ENCODE results near the gene HTT. TPM values are rescaled to one million over a fixed set of nuclear protein-coding genes. Genes with fewer than 3 reads are reported as not detected.

HTT gene
- total and polyA plus RNA-seq, 3 experiments from 2014 or later, result 5.1 to 58.6 (median 54.7) TPM

- Mint-ChIP-seq H3K27me3 (no peaks in the 10 kb centered on the region), H3K36me3 (peaks cover 5 to 84% (median 25%) of the 10 kb centered on the region in 3 donors), H3K4me1 (peaks cover 3 to 6% (median 6%) of the 10 kb centered on the region in 3 donors), H3K4me3 (no peak overlapping the region), H3K27ac (no peak overlapping the region), H3K9me3 (no peaks in the 10 kb centered on the region)
- H3K27me3 ChIP-seq (ENCODE audit: insufficient read depth, low read length, poor library complexity, severe bottlenecking), result no peaks in the 10 kb centered on the region
- POLR2A ChIA-PET, result no interaction called here
- peaks cover 6% of the 10 kb centered on the region for H3K36me3 ChIP-seq (ENCODE audit: insufficient read depth, low read length)
- no peak overlapping the region for H3K27ac ChIP-seq (ENCODE audit: low read depth, low read length)
- peaks cover 8% of the 10 kb centered on the region for H3K4me1 ChIP-seq (ENCODE audit: insufficient read depth, low read length)
- DNase-seq, result no peak
- H3K4me3 ChIP-seq (ENCODE audit: low read length), result no peak overlapping the region
- CTCF ChIA-PET, result interaction anchor here (1.7 kb wide), 1 partner anchor 14 kb away, joined by 5 read pairs; no protein-coding TSS in a partner anchor
- no peaks in the 10 kb centered on the region for H3K9me3 ChIP-seq (ENCODE audit: low read length)
Measured at GRCh38 chr4:3121596-3121995, 47.1 kb downstream of the HTT start.

- DNase-seq, result no peak
- Mint-ChIP-seq H3K4me3 (no peak overlapping the region), H3K27ac (peak overlapping the region in 2 of 8 donors; percentile 42 to 52)
Measured at GRCh38 chr4:3122081-3122563, 47.6 kb downstream of the HTT start.

DNA sequence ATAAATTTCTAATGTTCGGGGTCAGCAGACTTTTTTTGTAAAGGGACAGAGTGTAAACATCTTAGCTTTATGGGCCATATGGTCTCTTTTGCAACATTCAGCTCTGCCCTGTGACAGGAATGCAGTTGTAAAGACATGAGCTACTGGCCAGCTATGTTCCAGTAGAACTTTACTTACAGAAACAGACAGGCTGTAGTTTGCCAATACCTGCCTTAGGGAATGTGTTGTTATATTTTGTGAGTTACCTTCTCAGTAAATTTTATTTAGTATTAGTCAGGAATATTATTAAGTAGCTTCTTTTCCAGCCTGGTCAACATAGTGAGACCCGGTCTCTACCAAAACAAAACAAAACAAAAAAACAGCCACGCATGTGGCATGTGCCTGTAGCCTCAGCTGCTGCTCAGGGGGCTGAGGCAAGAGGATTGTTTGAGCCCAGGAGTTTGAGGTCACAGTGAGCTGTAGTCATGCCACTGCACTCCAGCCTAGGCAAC is 48.7 kb downstream of the HTT start:
- peaks cover 8% of the 10 kb centered on the region for H3K4me1 ChIP-seq (ENCODE audit: insufficient read depth, low read length)
- H3K4me1 Mint-ChIP-seq, result peaks cover 3 to 6% (median 6%) of the 10 kb centered on the region in 3 donors
- DNase-seq, result no peak
- H3K9me3 ChIP-seq (ENCODE audit: low read length), result no peaks in the 10 kb centered on the region
- no peaks in the 10 kb centered on the region for H3K9me3 Mint-ChIP-seq
- no peak overlapping the region for H3K4me3 ChIP-seq (ENCODE audit: low read length)
- POLR2A ChIA-PET, result no interaction called here
- CTCF ChIA-PET, result interaction anchor here (1.1 kb wide), 1 partner anchor 16 kb away, joined by 5 read pairs; no protein-coding TSS in a partner anchor
- H3K27ac Mint-ChIP-seq, result peak overlapping the region in 2 of 8 donors; percentile 29 to 75
- H3K27ac ChIP-seq (ENCODE audit: low read depth, low read length), result no peak overlapping the region
- H3K27me3 ChIP-seq (ENCODE audit: insufficient read depth, low read length, poor library complexity, severe bottlenecking), result no peaks in the 10 kb centered on the region
- no peaks in the 10 kb centered on the region for H3K27me3 Mint-ChIP-seq
- H3K36me3 Mint-ChIP-seq, result peaks cover 13 to 83% (median 28%) of the 10 kb centered on the region in 3 donors
- peaks cover 8% of the 10 kb centered on the region for H3K36me3 ChIP-seq (ENCODE audit: insufficient read depth, low read length)
- H3K4me3 Mint-ChIP-seq, result no peak overlapping the region

More at GRCh38 chr4:3122081-3122563, 47.6 kb downstream of the HTT start:
- Histone ChIP-seq H3K36me3 (ENCODE audit: insufficient read depth, low read length) (peaks cover 6% of the 10 kb centered on the region), H3K4me3 (ENCODE audit: low read length) (no peak overlapping the region), H3K9me3 (ENCODE audit: low read length) (no peaks in the 10 kb centered on the region), H3K27me3 (ENCODE audit: insufficient read depth, low read length, poor library complexity, severe bottlenecking) (no peaks in the 10 kb centered on the region), H3K27ac (ENCODE audit: low read depth, low read length) (no peak overlapping the region), H3K4me1 (ENCODE audit: insufficient read depth, low read length) (peaks cover 8% of the 10 kb centered on the region)
- no peaks in the 10 kb centered on the region for H3K27me3 Mint-ChIP-seq
- peaks cover 8 to 85% (median 27%) of the 10 kb centered on the region in 3 donors for H3K36me3 Mint-ChIP-seq
- ChIA-PET POLR2A (no interaction called here), CTCF (no interaction called here)
- no peaks in the 10 kb centered on the region for H3K9me3 Mint-ChIP-seq
- peaks cover 3 to 6% (median 6%) of the 10 kb centered on the region in 3 donors for H3K4me1 Mint-ChIP-seq

DNA sequence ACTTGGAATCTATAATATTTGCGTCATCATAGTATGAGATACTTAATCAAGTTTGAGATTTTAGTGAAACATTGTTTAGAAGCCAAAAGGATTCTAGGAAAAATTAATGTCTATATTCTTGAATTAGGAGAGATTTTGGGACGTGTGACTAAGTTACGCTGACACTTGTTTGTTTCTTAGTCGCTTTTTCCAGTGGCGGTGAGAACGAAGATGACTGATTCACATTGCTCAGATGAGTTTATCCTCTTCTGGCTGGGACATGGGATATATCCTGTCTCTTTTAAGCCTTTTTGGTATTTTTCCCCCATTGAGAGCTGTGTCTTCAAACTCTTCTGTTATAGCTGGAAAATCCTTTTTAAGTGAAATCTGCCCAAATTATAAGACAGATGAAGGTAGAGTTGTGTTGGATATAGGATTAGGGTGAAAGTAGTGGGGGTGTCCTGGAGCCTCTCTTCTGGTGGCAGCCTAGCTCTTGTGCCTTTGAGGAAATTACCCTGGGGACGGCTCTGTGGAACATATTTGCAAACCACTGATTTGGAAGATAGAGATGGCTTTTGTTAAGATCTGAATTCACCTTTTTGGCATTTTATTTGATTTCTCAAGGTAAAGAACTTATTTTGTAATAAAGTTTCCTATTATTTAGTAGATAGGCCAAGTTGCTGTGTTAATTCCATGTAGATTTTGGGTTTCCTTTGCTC is 49.7 kb downstream of the HTT start:
- H3K4me3 Mint-ChIP-seq, result no peak overlapping the region
- H3K36me3 Mint-ChIP-seq, result peaks cover 14 to 82% (median 28%) of the 10 kb centered on the region in 3 donors
- ChIA-PET POLR2A (no interaction called here), CTCF (interaction anchor here (1.1 kb wide), 1 partner anchor 17 kb away, joined by 5 read pairs; no protein-coding TSS in a partner anchor)
- H3K4me1 Mint-ChIP-seq, result peaks cover 3 to 6% (median 6%) of the 10 kb centered on the region in 3 donors
- no peak for DNase-seq
- Histone ChIP-seq H3K27me3 (ENCODE audit: insufficient read depth, low read length, poor library complexity, severe bottlenecking) (no peaks in the 10 kb centered on the region), H3K36me3 (ENCODE audit: insufficient read depth, low read length) (peaks cover 8% of the 10 kb centered on the region), H3K4me1 (ENCODE audit: insufficient read depth, low read length) (peaks cover 8% of the 10 kb centered on the region), H3K9me3 (ENCODE audit: low read length) (no peaks in the 10 kb centered on the region), H3K27ac (ENCODE audit: low read depth, low read length) (no peak overlapping the region), H3K4me3 (ENCODE audit: low read length) (no peak overlapping the region)
- peak overlapping the region in 3 of 8 donors; percentile 23 to 51 (median 32) for H3K27ac Mint-ChIP-seq
- no peaks in the 10 kb centered on the region for H3K9me3 Mint-ChIP-seq
- H3K27me3 Mint-ChIP-seq, result no peaks in the 10 kb centered on the region

- H3K4me3 ChIP-seq (ENCODE audit: low read length), result no peak overlapping the region
- no peak overlapping the region for H3K27ac ChIP-seq (ENCODE audit: low read depth, low read length)
- DNase-seq, result no peak
- Mint-ChIP-seq H3K9me3 (no peaks in the 10 kb centered on the region), H3K36me3 (peaks cover 25 to 84% (median 32%) of the 10 kb centered on the region in 3 donors), H3K27ac (peak overlapping the region in 1 of 8 donors; percentile 40), H3K4me3 (no peak overlapping the region), H3K27me3 (no peaks in the 10 kb centered on the region), H3K4me1 (peaks cover 1 to 4% (median 4%) of the 10 kb centered on the region in 3 donors)
- H3K4me1 ChIP-seq (ENCODE audit: insufficient read depth, low read length), result peaks cover 4% of the 10 kb centered on the region
- H3K27me3 ChIP-seq (ENCODE audit: insufficient read depth, low read length, poor library complexity, severe bottlenecking), result no peaks in the 10 kb centered on the region
- peaks cover 21% of the 10 kb centered on the region for H3K36me3 ChIP-seq (ENCODE audit: insufficient read depth, low read length)
- CTCF ChIA-PET, result interaction anchor here (2.1 kb wide), 1 partner anchor 9 kb away, joined by 6 read pairs; no protein-coding TSS in a partner anchor
- POLR2A ChIA-PET, result no interaction called here
- no peaks in the 10 kb centered on the region for H3K9me3 ChIP-seq (ENCODE audit: low read length)
Measured at GRCh38 chr4:3127112-3127511, 52.6 kb downstream of the HTT start.

DNA sequence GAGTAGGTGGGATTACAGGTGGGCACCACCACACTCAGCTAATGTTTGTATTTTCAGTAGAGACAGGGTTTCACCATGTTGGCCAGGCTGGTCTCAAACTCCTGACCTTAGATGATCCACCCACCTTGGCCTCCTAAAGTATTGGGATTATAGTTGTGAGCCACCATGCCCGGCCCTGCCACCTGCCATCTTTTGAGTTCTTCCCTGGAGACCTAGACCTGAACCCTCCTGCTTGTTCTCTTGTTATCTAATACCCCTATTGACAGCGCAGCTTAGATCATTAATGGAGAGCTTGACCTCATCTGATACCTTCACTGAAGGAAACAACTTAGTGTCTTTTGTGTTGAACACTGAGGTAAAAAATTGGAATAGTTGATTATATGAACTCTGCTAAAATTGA is 53.6 kb downstream of the HTT start:
- no peak overlapping the region for H3K27ac ChIP-seq (ENCODE audit: low read depth, low read length)
- H3K36me3 Mint-ChIP-seq, result peaks cover 26 to 85% (median 31%) of the 10 kb centered on the region in 3 donors
- H3K9me3 Mint-ChIP-seq, result no peaks in the 10 kb centered on the region
- H3K9me3 ChIP-seq (ENCODE audit: low read length), result no peaks in the 10 kb centered on the region
- no peak overlapping the region for H3K27ac Mint-ChIP-seq
- CTCF ChIA-PET, result no interaction called here
- no peak overlapping the region for H3K4me3 ChIP-seq (ENCODE audit: low read length)
- H3K27me3 Mint-ChIP-seq, result no peaks in the 10 kb centered on the region
- no peaks in the 10 kb centered on the region for H3K4me1 Mint-ChIP-seq
- POLR2A ChIA-PET, result no interaction called here
- H3K36me3 ChIP-seq (ENCODE audit: insufficient read depth, low read length), result peaks cover 29% of the 10 kb centered on the region
- DNase-seq, result no peak
- no peaks in the 10 kb centered on the region for H3K27me3 ChIP-seq (ENCODE audit: insufficient read depth, low read length, poor library complexity, severe bottlenecking)
- H3K4me1 ChIP-seq (ENCODE audit: insufficient read depth, low read length), result no peaks in the 10 kb centered on the region
- H3K4me3 Mint-ChIP-seq, result no peak overlapping the region

GRCh38 chr4:3128976-3129375 is 54.5 kb downstream of the HTT start:
- no peaks in the 10 kb centered on the region for H3K27me3 Mint-ChIP-seq
- POLR2A ChIA-PET, result no interaction called here
- CTCF ChIA-PET, result no interaction called here
- peaks cover 34% of the 10 kb centered on the region for H3K36me3 ChIP-seq (ENCODE audit: insufficient read depth, low read length)
- no peaks in the 10 kb centered on the region for H3K4me1 ChIP-seq (ENCODE audit: insufficient read depth, low read length)
- no peak overlapping the region for H3K27ac ChIP-seq (ENCODE audit: low read depth, low read length)
- no peaks in the 10 kb centered on the region for H3K27me3 ChIP-seq (ENCODE audit: insufficient read depth, low read length, poor library complexity, severe bottlenecking)
- H3K9me3 Mint-ChIP-seq, result no peaks in the 10 kb centered on the region
- H3K4me3 ChIP-seq (ENCODE audit: low read length), result no peak overlapping the region
- H3K4me3 Mint-ChIP-seq, result no peak overlapping the region
- DNase-seq, result no peak
- peaks cover 26 to 83% (median 31%) of the 10 kb centered on the region in 3 donors for H3K36me3 Mint-ChIP-seq
- no peaks in the 10 kb centered on the region for H3K4me1 Mint-ChIP-seq
- peak overlapping the region in 1 of 8 donors; percentile 29 for H3K27ac Mint-ChIP-seq
- H3K9me3 ChIP-seq (ENCODE audit: low read length), result no peaks in the 10 kb centered on the region

- POLR2A ChIA-PET, result no interaction called here
- H3K27ac ChIP-seq (ENCODE audit: low read depth, low read length), result no peak overlapping the region
- H3K4me1 ChIP-seq (ENCODE audit: insufficient read depth, low read length), result no peaks in the 10 kb centered on the region
- no peaks in the 10 kb centered on the region for H3K27me3 ChIP-seq (ENCODE audit: insufficient read depth, low read length, poor library complexity, severe bottlenecking)
- CTCF ChIA-PET, result interaction anchor here (0.6 kb wide), 1 partner anchor 23 kb away, joined by 3 read pairs; no protein-coding TSS in a partner anchor
- no peaks in the 10 kb centered on the region for H3K9me3 Mint-ChIP-seq
- no peaks in the 10 kb centered on the region for H3K27me3 Mint-ChIP-seq
- no peaks in the 10 kb centered on the region for H3K9me3 ChIP-seq (ENCODE audit: low read length)
- H3K36me3 Mint-ChIP-seq, result peaks cover 26 to 86% (median 31%) of the 10 kb centered on the region in 3 donors
- no peak overlapping the region for H3K4me3 Mint-ChIP-seq
- H3K4me1 Mint-ChIP-seq, result no peaks in the 10 kb centered on the region
- peak overlapping the region in 1 of 8 donors; percentile 40 for H3K27ac Mint-ChIP-seq
- no peak for DNase-seq
- no peak overlapping the region for H3K4me3 ChIP-seq (ENCODE audit: low read length)
- peaks cover 44% of the 10 kb centered on the region for H3K36me3 ChIP-seq (ENCODE audit: insufficient read depth, low read length)
Measured at GRCh38 chr4:3130201-3130600, 55.7 kb downstream of the HTT start.

Data from CD8-positive, alpha-beta memory T cell (primary cell).